Loucy (cell line): Measurements from ENCODE around the gene GOLM1.

Source experiments
- CTCF ChIP-seq: fragments of 200-600 bp; sonication (generic); conservative IDR thresholded peaks from 2 replicates; pipeline ENCODE4 v1.5.1; 2014; ENCODE audit warnings: mild to moderate bottlenecking, antibody characterized with exemption, low read length
- EZH2phosphoT487 ChIP-seq: fragments of 200-600 bp; IDR thresholded peaks from 2 replicates; pipeline ENCODE4 v1.6.1; 2018; ENCODE audit warnings: antibody characterized with exemption, mild to moderate bottlenecking, moderate library complexity, borderline replicate concordance

DNA sequence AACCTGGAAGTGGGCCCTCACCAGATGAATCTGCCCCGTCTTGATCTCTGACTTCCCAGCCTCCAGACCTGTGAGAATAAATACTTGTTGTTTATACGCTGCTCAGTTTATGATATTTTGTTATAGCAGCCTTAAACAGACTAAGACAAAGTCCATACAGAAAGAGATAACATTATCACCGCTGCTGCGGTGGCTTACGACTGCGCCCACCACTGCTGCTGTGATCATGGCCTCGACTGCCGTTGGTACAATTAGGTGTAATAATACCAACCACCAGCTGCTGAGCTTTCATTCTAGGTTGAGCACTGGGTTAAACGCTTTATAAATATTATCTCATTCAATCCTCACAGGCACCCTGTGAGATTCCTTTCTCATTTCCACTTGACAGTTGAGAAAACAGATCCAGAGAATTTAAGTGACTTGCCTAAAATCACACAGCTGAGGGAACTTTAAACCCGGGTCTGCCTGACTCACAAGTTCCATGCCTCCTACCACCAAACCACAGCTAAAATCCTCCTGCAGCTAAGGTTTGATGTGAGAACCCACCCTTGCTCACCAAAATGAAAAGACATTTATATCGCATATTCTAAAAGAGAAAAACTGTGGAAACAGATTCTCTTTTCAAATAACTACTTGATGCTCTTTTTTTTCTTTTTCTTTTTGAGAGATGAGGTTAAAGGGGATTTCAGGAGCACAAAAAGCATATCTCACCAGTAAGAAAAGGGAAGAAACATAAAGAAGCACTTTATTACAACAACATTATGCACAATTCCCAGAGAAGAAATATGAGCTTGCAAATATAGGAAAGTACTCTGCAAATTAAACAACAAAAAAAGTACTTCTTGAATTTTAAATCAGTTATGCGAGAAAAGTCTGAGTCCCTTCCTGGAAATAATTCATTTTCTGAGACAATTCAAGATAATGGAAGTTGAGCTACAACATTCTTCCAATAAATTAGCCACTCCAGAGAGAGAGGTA lies 23.9 kb downstream of the GOLM1 start:
- TF ChIP-seq CTCF (no peak), EZH2phosphoT487 (no peak)
